Natural killer cell treated with Interleukin-12 subunit alpha and Interleukin-12 subunit beta and Interleukin-15 and Interleukin-18, amount 100 ng/mL, for 72 hours (primary cell): ENCODE measurements around the gene INO80E. TPM values are rescaled to one million over a fixed set of nuclear protein-coding genes. Genes with fewer than 3 reads are reported as not detected.

Source experiments
- ATAC-seq, 2 donors: fragments of 150-1000 bp; cut with Tn5 transposase in 1 of 2; sonication (Bioruptor Pico), chemical (Tn5 transposase) in 1 of 2; 2 replicates each; pipeline ENCODE4 v1.10.0; 2021
- DNase-seq: peaks from one replicate; pipeline ENCODE4 v3.0.0; 2022; ENCODE audit warnings: low spot score
- H3K27ac Mint-ChIP-seq, 2 donors: 1 replicate in 1 of 2; 2 replicates in 1 of 2; pipeline ENCODE4 v1.8.0; 2022; ENCODE audit warnings: mixed read lengths in 2 of 2, mild to moderate bottlenecking in 1 of 2, moderate library complexity in 1 of 2
- H3K27me3 Mint-ChIP-seq, 2 donors: 1 replicate in 1 of 2; 2 replicates in 1 of 2; pipeline ENCODE4 v1.8.0; 2022; ENCODE audit warnings: mixed read lengths in 2 of 2
- H3K36me3 Mint-ChIP-seq: one replicate; pipeline ENCODE4 v1.8.0; 2022; ENCODE audit warnings: mixed read lengths
- H3K4me1 Mint-ChIP-seq, 2 donors: 1 replicate in 1 of 2; 2 replicates in 1 of 2; pipeline ENCODE4 v1.8.0; 2022; ENCODE audit warnings: low read depth in 2 of 2, mixed read lengths in 2 of 2, mild to moderate bottlenecking in 1 of 2
- H3K4me3 Mint-ChIP-seq: one replicate; pipeline ENCODE4 v1.8.0; 2022; ENCODE audit warnings: mixed read lengths
- H3K9me3 Mint-ChIP-seq: 2 replicates; pipeline ENCODE4 v1.8.0; 2022; ENCODE audit warnings: mixed read lengths
- total RNA-seq, 2 donors: library from RNA; stranded (reverse); gene quantifications; one replicate each; pipeline ENCODE4 v1.2.3, GENCODE V29; 2022

The INO80E gene
- total RNA-seq, 2 donors from 2014 or later, result 101 to 133 TPM

DNA sequence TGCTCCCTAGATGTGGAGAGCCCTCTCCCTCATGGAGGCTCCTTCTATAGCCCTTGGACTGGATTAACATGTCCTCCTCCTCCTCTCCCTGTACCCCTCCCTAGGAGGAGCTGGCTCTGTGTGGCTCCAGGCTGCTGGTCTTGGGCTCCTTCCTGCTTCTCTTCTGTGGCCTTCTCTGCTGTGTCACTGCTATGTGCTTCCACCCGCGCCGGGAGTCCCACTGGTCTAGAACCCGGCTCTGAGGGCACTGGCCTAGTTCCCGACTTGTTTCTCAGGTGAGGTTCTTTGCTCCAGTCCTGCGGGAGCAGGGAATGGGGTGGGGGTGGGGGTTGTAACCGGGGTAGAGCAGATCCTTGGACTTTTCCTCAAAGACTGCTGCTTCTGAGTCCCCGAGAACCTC lies 24.7 kb upstream of the INO80E start:
- ATAC-seq (no peak), DNase-seq (no peak)
- Mint-ChIP-seq H3K27me3 (no peaks in the 10 kb centered on the region), H3K4me1 (peaks cover 22 to 34% of the 10 kb centered on the region in 2 donors), H3K27ac (no peak overlapping the region), H3K36me3 (peaks cover 17% of the 10 kb centered on the region), H3K9me3 (no peaks in the 10 kb centered on the region), H3K4me3 (no peak overlapping the region)

- peak overlapping the region in 1 of 2 donors; percentile 74 for H3K27ac Mint-ChIP-seq
Measured at GRCh38 chr16:29972500-29972899, 23.5 kb upstream of the INO80E start.

GRCh38 chr16:29972992-29973383 lies 23.1 kb upstream of the INO80E start:
- peak overlapping the region; percentile 74 to 91 for H3K27ac Mint-ChIP-seq

More at GRCh38 chr16:29972500-29972899, 23.5 kb upstream of the INO80E start:
- H3K9me3 Mint-ChIP-seq, result no peaks in the 10 kb centered on the region
- DNase-seq (no peak), ATAC-seq (no peak)
- no peaks in the 10 kb centered on the region for H3K27me3 Mint-ChIP-seq
- H3K36me3 Mint-ChIP-seq, result peaks cover 17% of the 10 kb centered on the region
- H3K4me3 Mint-ChIP-seq, result peak overlapping the region; percentile 99
- peaks cover 30 to 43% of the 10 kb centered on the region in 2 donors for H3K4me1 Mint-ChIP-seq

DNA sequence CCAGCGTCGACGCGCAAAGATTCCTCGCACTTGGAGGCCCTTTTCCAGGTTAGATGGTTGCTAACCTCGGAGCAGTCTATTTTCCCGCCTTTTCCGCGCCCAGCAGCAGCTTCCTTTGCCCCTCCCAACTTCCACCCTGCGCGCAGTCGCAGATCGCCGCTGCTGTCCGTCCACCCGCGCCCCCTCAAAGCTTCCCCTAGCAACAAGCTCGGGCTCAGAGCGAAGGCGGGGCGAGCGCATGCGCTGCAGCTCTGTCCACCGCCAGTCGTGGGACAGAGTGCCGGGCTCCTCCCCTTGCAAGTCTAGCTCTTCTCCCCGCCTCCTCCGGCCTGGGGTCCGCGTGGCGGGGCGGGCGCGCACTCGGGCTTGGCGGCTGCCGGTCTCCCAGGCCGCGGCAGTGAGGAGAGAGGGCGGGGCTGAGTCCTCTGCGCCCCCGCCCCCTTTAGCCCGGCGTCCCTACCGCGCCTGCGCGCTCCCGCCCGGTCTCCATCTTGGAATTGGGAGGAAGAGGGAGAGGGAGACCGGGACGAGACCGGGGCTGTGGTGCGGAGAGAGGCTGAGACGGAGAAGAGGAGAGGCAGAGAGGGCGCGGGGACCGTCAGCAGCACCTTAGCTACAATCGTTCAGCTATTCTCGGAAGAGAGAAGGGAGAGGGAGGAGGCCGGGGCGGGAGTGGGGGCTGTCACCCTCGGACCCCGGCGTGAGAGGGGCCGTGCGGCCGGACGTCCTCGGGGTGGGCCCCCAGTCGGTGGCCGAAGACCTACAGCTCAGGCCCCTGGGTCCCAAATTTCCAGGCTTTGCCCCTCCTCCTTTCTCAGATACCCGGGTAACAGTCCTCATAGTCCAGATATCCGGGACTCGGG lies 22.4 kb upstream of the INO80E start, which contains the start of gene TAOK2:
TSS of gene TAOK2 (plus strand) at position 485 of the 863 bp plus-strand sequence. CDS start 3,905 bp downstream, outside the sequence.
- peaks cover 14% of the 10 kb centered on the region for H3K36me3 Mint-ChIP-seq
- H3K9me3 Mint-ChIP-seq, result no peaks in the 10 kb centered on the region
- peak within 1 kb of the TSS; percentile 74 to 91 for H3K27ac Mint-ChIP-seq
- H3K4me1 Mint-ChIP-seq, result peaks cover 30 to 42% of the 10 kb centered on the region in 2 donors
- ATAC-seq (peak; percentile 99), DNase-seq (peak; percentile 100)
- no peaks in the 10 kb centered on the region for H3K27me3 Mint-ChIP-seq
- peak within 1 kb of the TSS; percentile 99 for H3K4me3 Mint-ChIP-seq

More at GRCh38 chr16:29972992-29973383, 23.1 kb upstream of the INO80E start:
- ATAC-seq, result no peak
- Mint-ChIP-seq H3K27me3 (no peaks in the 10 kb centered on the region), H3K4me1 (peaks cover 30 to 43% of the 10 kb centered on the region in 2 donors), H3K4me3 (peak overlapping the region; percentile 99), H3K9me3 (no peaks in the 10 kb centered on the region), H3K36me3 (peaks cover 17% of the 10 kb centered on the region)
- no peak for DNase-seq

DNA sequence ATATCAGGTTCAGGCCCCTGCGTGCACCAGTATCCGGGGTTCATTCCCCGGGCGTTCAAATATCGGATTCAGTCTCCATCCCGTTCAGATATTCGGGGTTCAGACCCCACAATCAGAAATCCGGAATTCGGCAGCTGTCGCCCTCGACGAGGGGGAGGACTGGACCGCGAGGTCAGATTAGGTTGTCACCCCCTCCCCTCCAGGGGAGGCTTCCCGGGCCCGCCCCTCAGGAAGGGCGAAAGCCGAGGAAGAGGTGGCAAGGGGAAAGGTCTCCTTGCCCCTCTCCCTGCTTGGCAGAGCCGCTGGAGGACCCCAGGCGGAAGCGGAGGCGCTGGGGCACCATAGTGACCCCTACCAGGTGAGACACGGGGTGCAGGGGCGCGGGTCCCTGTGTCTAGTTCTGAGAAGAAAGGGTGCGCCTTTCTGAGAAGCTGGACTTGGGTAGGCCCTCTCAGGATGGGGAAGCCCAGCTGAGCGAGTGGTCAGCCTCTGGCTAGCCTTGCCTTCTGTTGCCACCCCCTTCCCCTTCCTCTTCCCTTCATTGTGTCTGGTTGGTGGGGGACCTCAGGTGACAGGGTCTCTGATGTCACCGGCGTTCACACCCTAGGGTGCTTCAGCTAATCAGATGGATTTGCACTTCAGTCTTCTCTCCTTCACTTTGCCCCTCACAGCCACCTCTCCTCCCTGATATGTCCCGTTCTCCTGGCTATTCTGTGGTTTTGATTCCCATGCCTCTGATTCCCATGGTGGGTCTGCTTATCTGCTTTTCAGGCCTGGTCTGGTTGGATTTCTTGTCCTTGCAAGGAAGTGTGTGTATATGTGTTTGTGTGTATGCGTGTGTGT lies 21.5 kb upstream of the INO80E start:
- DNase-seq, result no peak
- peaks cover 13% of the 10 kb centered on the region for H3K36me3 Mint-ChIP-seq
- H3K4me3 Mint-ChIP-seq, result peak overlapping the region; percentile 99
- H3K9me3 Mint-ChIP-seq, result no peaks in the 10 kb centered on the region
- peaks cover 30 to 39% of the 10 kb centered on the region in 2 donors for H3K4me1 Mint-ChIP-seq
- ATAC-seq, result no peak
- H3K27me3 Mint-ChIP-seq, result no peaks in the 10 kb centered on the region
- peak overlapping the region; percentile 74 to 91 for H3K27ac Mint-ChIP-seq

- Mint-ChIP-seq H3K36me3 (peaks cover 18% of the 10 kb centered on the region), H3K4me3 (peak overlapping the region; percentile 99), H3K27ac (peak overlapping the region; percentile 74 to 91), H3K4me1 (peaks cover 30 to 37% of the 10 kb centered on the region in 2 donors), H3K27me3 (no peaks in the 10 kb centered on the region), H3K9me3 (no peaks in the 10 kb centered on the region)
- ATAC-seq (no peak), DNase-seq (no peak)
Measured at GRCh38 chr16:29975134-29975538, 20.9 kb upstream of the INO80E start.

DNA sequence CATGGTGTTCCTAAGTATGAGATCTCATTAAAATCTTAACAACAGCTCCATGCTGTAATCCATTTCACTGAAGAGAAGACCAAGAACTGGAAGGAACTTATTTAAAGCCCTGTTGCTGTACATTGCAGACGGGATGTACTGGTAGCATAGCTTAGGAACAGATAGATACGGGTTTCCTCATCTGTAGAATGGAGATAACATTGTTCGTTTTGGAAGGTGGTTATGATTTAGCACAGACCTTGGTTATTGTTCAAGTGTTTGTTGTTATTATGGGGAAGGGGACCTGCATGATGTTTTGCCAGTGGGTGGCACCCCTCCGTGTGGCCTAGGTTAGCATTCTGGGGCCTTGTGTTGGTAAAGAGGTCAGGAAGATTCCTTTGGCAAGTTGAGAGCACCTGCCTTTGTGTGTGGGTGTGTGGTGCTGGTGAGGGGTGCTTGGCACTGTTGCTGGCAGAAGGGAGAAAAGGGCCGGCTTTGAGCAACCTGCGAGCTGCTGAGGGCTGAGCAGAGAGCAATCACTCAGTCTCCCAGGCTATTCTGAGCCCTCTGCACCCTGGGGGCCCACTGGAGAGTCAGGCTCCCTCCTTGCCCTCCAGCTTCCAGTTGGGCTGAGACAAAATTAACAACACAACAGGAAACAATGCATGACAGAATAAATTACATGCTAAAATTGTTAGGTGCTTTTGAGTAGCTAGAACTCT lies 20.1 kb upstream of the INO80E start:
- DNase-seq (no peak), ATAC-seq (no peak)
- Mint-ChIP-seq H3K36me3 (peaks cover 22% of the 10 kb centered on the region), H3K9me3 (no peaks in the 10 kb centered on the region), H3K4me3 (peak overlapping the region; percentile 99), H3K27ac (peak overlapping the region; percentile 74 to 91), H3K27me3 (no peaks in the 10 kb centered on the region), H3K4me1 (peaks cover 30 to 37% of the 10 kb centered on the region in 2 donors)

DNA sequence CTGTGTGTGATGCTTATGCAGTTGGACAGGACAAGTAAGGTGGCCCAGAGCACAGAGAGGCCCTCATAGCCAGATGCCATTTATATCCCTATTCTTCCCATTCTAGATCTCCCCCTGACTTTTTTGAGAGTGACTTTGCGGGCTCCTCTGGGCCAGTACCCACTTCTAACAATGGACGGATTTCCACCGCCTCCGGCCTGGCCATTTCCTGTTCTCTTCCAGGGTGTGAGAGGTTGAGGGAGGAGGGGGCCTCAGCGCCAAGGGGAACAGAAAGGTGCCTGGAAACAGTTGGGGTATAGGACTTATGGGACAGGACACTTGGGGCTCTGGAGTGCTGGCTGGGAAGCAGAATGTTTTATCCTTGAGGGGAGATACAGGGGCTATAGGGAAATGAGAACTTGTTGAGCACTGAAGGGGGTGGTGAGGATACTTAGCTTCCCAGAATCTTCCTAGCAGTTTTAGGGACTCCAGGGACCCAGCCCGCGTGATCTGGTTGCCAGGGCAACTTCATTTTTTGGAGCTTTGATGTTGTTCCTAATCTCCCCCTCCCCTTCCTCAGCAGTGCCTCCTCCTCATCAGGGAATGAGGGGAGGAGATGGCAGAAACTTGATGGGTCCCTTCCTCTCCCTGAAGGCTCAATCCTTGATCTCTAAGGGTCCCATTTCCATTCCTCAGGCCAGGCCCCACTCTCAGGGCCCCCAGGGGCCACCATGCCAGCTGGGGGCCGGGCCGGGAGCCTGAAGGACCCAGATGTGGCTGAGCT lies 18.8 kb upstream of the INO80E start:
- Mint-ChIP-seq H3K36me3 (peaks cover 22% of the 10 kb centered on the region), H3K4me1 (peaks cover 30 to 37% of the 10 kb centered on the region in 2 donors), H3K27me3 (no peaks in the 10 kb centered on the region), H3K9me3 (no peaks in the 10 kb centered on the region), H3K27ac (peak overlapping the region in 1 of 2 donors; percentile 74), H3K4me3 (no peak overlapping the region)
- DNase-seq, result no peak
- no peak for ATAC-seq

DNA sequence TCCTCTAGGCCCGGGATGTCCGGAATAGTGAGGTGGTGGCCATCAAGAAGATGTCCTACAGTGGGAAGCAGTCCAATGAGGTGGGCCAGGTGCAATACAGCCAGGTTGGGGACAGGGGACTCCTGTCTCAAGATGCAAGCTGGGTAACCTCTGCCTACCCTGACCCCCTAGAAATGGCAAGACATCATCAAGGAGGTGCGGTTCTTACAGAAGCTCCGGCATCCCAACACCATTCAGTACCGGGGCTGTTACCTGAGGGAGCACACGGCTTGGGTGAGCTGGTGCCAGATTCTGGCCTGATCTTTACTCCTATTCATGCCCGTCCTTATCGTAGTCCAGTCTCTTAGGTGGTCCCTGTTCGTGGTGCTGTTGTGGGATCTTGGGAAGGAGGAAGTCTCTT lies 18.0 kb upstream of the INO80E start:
- ATAC-seq (no peak), DNase-seq (no peak)
- no peak overlapping the region for H3K27ac Mint-ChIP-seq
- no peak overlapping the region for H3K4me3 Mint-ChIP-seq
- no peaks in the 10 kb centered on the region for H3K27me3 Mint-ChIP-seq
- peaks cover 28 to 33% of the 10 kb centered on the region in 2 donors for H3K4me1 Mint-ChIP-seq
- no peaks in the 10 kb centered on the region for H3K9me3 Mint-ChIP-seq
- peaks cover 19% of the 10 kb centered on the region for H3K36me3 Mint-ChIP-seq

DNA sequence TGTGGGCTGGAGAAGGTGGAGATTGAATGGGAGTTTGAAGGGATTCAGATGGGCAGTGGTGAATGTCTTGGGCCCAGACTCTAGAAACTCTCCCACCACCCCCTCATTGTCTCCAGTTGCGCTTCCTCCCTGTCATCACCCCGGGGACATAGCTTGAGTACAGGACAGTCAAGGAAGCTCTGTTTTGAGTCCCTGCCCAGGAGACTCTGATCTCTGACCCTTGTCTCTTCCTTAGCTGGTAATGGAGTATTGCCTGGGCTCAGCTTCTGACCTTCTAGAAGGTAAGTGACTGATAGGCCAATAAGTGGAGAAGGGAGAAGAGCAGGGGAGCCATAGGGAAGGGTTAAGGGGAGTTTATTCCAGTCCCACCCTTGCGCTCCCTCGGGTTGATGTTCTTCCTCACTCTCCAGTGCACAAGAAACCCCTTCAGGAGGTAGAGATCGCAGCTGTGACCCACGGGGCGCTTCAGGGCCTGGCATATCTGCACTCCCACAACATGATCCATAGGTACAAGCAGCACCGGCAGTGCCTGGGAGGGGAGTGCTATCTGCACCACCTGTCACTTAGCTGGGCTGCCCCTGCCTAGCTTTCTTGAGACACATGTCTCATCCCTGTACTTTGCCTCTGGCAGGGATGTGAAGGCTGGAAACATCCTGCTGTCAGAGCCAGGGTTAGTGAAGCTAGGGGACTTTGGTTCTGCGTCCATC lies 17.3 kb upstream of the INO80E start:
- H3K4me3 Mint-ChIP-seq, result no peak overlapping the region
- peaks cover 26 to 29% of the 10 kb centered on the region in 2 donors for H3K4me1 Mint-ChIP-seq
- ATAC-seq, result no peak
- H3K27ac Mint-ChIP-seq, result peak overlapping the region in 1 of 2 donors; percentile 21
- H3K36me3 Mint-ChIP-seq, result peaks cover 21% of the 10 kb centered on the region
- H3K27me3 Mint-ChIP-seq, result no peaks in the 10 kb centered on the region
- DNase-seq, result no peak
- H3K9me3 Mint-ChIP-seq, result no peaks in the 10 kb centered on the region

DNA sequence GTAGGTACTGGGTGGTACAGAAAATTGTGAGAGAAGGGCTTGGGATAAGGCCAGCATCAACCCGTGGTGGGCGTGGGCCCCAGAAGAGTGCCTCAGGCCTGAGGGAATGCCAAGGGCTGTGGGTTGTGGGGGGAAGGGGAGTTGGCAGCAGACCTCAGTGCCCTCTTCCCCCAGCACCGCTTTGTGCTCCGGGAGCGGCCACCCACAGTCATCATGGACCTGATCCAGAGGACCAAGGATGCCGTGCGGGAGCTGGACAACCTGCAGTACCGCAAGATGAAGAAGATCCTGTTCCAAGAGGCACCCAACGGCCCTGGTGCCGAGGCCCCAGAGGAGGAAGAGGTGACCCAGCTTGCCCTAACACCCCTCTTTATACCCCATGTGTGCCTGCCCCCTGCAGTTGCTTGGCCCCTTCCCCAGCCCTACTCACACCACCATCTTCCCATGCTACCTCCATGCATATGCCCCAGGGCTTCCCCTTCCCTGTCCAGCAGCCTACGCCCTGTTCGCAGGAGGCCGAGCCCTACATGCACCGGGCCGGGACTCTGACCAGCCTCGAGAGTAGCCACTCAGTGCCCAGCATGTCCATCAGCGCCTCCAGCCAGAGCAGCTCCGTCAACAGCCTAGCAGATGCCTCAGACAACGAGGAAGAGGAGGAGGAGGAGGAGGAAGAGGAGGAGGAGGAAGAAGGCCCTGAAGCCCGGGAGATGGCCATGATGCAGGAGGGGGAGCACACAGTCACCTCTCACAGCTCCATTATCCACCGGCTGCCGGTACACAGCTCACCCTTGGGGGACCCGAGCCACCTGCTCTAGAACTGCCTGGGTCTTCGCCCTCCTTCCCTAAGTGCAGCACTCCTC lies 13.3 kb upstream of the INO80E start:
- no peak overlapping the region for H3K4me3 Mint-ChIP-seq
- no peak for DNase-seq
- H3K9me3 Mint-ChIP-seq, result no peaks in the 10 kb centered on the region
- peaks cover 23% of the 10 kb centered on the region for H3K36me3 Mint-ChIP-seq
- no peaks in the 10 kb centered on the region for H3K27me3 Mint-ChIP-seq
- no peak for ATAC-seq
- H3K27ac Mint-ChIP-seq, result no peak overlapping the region
- peaks cover 0 to 3% of the 10 kb centered on the region in 2 donors for H3K4me1 Mint-ChIP-seq
